Amygdala (tissue), 56 donors: ENCODE data around the gene FAM24B.
"Not testable (repeated sequence)": the region's sequence is repeated elsewhere in the genome, so short reads cannot be mapped to it uniquely, and the experiment has no call there.

ENCODE experiments used
- DNase-seq, 56 donors: peaks; one replicate each; lab custom pipeline; 2025; lab: John Stamatoyannopoulos, UW

Gene FAM24B, protein sequence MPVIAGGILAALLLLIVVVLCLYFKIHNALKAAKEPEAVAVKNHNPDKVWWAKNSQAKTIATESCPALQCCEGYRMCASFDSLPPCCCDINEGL

DNA sequence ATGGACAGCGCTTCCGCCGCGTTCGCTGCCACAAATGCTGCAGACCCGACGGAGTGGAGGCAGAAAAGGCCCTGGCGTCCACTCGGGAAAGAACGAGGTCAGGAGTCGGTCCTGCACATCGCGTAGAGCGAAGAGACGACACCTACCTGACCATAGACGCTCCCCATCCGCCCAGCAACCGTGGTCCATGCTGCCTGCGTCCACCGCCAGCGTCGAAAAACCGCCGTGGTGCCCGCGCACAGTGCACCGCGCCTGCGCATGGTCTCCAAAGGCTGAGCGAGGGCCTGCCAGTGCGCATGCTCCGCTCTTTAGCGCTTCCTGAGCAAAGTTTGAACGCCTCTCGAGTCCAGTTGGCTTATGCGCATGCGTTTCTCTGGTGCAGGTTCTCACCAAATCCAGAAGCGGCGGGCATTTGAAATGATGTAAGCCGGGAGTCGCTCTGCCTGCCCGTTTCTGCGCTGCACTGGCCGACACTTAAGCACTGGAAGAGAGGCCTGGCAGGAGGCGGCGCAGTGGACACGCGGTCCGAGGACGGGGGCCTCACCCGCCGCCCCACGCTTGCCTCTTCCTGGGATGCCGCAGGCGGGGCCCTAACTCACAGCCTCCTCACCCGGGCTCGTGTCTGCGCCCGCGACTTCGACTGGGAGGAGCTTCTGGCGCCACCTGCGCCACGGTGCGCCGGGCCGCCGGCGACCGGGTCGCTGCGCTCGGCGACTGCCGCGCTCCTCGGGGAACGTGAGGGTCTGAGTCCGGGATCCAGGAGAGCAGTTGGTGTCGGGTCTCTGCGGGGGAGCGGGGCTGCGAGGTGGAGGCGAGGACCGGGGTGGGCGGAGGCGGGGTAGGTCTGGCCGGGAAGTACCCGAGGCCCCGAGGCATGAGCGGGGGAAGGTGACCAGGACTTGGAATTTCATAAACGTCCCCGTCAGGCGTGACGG lies at the start of gene FAM24B:
Gene FAM24B (minus strand): TSS at position 243 of the 935 bp plus-strand sequence. CDS start 29,066 bp downstream, outside the sequence.
- DNase-seq, result peak in 55 of 56 donors; percentile 42 to 94 (median 86)

GRCh38 chr10:122915700-122916099 lies 36.3 kb upstream of the FAM24B start:
- no peak for DNase-seq

- peak in 9 of 56 donors; percentile 2 to 25 (median 9) for DNase-seq
These were observed 32.6 kb upstream of the FAM24B start for GRCh38 chr10:122911889-122912484.

DNA sequence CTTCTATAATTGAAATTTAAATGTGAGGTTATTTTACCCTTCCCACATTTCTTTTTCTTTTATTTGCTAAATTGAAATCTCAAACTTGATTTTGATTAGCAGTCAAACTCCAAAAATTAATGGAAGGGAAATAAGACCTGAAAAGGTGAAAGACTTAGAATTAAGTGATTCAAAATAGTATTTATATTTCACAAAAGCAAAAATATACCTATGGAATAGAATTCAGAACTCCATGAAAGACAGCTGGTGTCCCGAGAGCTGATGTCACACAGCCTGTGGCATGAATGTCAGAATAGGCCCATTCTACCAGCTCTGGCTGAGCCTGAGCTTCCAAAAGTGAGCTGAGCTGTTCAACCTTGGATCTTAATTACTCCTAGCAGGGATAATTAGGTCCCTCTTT lies 30.9 kb upstream of the FAM24B start, which contains the start of gene FAM24A:
Gene FAM24A (plus strand): TSS at position 301 of the 400 bp plus-strand sequence. CDS start 1,025 bp downstream, outside the sequence.
- no peak for DNase-seq

GRCh38 chr10:122903861-122904260 lies 24.5 kb upstream of the FAM24B start:
- DNase-seq, result not testable (repeated sequence)

- DNase-seq, result no peak
These were observed 15.0 kb upstream of the FAM24B start for GRCh38 chr10:122894261-122894944.

GRCh38 chr10:122884166-122884565 lies 4.8 kb upstream of the FAM24B start:
- no peak for DNase-seq

DNA sequence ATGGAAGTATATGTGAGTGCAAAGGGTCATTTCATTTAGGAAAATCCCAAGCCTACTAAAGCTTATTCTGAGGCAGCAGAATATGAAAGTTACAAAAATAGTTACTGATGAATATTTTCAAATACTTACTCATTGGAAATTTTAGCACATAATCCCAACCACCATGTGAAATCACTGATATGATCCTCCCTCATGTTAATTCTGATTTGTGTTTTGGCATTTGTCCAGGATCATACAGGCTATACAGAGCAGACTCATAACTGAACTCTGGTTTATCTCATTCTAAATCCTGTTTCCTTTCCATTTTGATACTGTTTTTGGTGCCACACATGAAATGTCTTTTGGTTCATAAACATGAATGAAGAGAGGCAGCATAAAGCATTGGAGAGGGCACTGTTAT lies 3.4 kb upstream of the FAM24B start:
- no peak for DNase-seq

GRCh38 chr10:122878799-122879338 lies 512 bp downstream of the FAM24B start:
- DNase-seq, result no peak

DNA sequence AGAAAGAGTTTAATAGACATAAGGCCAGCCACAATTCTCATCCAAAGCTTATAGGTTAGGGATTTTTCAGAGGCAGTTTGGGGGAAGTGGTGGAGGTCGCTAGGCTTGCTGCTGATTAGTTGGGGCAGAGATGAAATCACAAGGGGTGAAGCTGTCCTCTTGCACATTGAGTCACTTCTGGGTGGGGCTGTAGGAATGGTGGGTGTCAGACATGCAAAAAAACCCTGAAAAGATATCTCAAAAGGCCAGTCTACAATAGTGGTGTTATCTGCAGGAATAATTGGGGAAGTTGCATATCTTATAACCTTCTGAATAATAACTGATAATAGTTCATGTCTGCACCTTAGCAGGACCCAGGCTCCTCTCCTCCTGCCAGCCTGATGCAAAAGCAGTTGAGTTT lies 2.1 kb downstream of the FAM24B start:
- no peak for DNase-seq

GRCh38 chr10:122876467-122876855 lies 2.9 kb downstream of the FAM24B start:
- DNase-seq, result no peak

- DNase-seq, result no peak
These were observed 3.4 kb downstream of the FAM24B start for GRCh38 chr10:122875843-122876466.

GRCh38 chr10:122871947-122872346 lies 7.4 kb downstream of the FAM24B start:
- DNase-seq, result not testable (repeated sequence)

DNA sequence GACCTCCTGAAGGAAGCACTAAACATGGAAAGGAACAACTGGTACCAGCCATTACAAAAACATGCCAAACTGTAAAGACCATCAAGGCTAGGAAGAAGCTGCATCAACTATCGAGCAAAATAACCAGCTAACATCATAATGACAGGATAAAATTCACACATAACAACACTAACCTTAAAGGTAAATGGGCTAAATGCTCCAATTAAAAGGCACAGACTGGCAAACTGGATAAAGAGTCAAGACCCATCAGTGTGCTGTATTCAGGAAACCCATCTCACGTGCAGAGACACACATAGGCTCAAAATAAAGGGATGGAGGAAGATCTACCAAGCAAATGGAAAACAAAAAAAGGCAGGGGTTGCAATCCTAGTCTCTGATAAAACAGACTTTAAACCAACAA lies 10.6 kb downstream of the FAM24B start:
- not testable (repeated sequence) for DNase-seq

GRCh38 chr10:122866757-122867482 lies 12.5 kb downstream of the FAM24B start:
- DNase-seq, result not testable (repeated sequence)

GRCh38 chr10:122864901-122865300 lies 14.5 kb downstream of the FAM24B start:
- no peak for DNase-seq

- no peak for DNase-seq
These were observed 15.2 kb downstream of the FAM24B start for GRCh38 chr10:122864194-122864592.

- no peak for DNase-seq
These were observed 15.9 kb downstream of the FAM24B start for GRCh38 chr10:122863216-122864193.
